GM18499 (cell line): ENCODE results near the gene MTCH2.
"Not testable (repeated sequence)": the region's sequence is repeated elsewhere in the genome, so short reads cannot be mapped to it uniquely, and the experiment has no call there.

Experiments
- ATAC-seq: cut with Tn5 transposase; IDR thresholded peaks from one replicate; pipeline ENCODE4 v1.9.1; 2021; ENCODE audit warnings: moderate number of reproducible peaks; ENCODE audit not compliant: insufficient read depth, unreplicated experiment

Gene MTCH2

GRCh38 chr11:47642099-47642855 lies at the start of gene MTCH2:
MTCH2 (minus strand) TSS chr11:47642559; CDS start chr11:47642465, 94 bp downstream.
- peak; percentile 93 for ATAC-seq

GRCh38 chr11:47691979-47692378 lies 49.6 kb upstream of the MTCH2 start:
- no peak for ATAC-seq

DNA sequence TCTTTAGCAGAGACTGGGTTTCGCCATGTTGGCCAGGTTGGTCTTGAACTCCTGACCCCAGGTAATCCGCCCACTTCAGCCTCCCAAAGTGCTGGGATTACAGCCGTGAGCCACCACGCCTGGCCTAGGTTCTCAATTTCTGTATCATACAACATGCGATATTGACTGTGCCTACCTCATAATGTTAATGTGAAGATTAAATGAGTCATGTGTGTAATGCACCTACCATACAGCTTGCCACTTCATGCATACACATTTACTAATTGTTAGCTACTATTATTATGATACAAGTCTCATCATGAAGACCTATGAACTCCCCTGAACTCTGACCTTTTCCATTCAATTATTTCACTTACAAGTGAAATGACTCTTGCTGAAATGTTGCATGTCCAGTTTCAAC lies 47.1 kb upstream of the MTCH2 start:
- ATAC-seq: no peak

DNA sequence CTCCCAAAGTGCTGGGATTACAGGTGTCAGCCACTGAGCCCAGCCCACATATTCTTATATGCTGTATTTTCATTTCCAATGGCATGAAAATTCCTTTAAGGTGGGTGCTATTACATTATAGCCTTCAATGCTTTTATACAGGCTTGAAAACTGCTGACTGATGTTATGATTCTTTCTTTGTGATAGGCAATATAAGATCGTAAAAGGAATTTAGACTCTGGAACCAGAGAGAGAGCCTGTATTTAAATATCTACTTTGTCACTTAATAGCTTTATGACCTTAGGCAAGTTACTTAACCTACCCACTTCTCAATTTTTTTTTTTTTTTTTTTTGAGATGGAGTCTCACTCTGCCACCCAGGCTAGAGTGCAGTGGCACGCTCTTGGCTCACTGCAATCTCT lies 46.6 kb upstream of the MTCH2 start:
- no peak for ATAC-seq

DNA sequence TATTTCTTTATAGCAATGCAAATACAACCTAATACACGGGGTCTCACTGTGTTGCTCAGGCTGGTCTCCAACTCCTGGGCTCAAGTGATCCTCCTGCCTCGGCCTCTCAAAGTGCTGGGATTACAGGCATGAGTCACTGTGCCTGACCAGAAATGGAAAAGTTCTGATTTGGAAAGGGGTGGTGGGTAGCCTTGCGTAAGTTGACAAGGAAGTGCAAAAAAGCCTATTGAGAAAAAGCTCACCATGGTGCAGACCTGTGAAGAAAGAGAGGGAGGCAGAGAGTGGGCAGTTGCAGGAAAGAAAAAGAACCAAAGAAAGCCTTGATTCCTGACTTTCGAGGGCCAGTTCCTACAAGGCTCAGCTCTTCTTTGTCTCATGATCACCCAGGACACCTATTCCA lies 45.8 kb upstream of the MTCH2 start:
- no peak for ATAC-seq

- ATAC-seq: not testable (repeated sequence)
Observed at GRCh38 chr11:47686704-47687103, 44.3 kb upstream of the MTCH2 start.

DNA sequence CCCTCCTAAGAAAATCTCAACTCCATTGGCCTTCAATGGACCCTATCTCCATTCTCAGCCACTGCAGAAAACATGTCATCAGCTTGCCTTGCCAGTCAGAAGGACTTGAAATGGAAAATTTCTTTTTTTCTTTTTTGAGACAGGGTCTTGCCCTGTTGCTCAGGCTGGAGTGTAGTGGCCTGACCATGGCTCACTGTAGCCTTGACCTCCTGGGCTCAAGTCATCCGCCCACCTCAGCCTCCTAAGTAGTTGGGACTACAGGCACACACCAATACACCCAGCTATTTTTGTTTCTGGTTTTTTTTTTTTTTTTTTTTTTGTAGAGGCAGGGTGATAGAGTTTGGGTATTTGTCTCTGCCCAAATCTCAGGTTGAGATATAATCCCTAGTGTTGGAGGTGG lies 43.8 kb upstream of the MTCH2 start:
- ATAC-seq: no peak

- ATAC-seq: no peak
Observed at GRCh38 chr11:47675851-47676250, 33.5 kb upstream of the MTCH2 start.

- ATAC-seq: no peak
Observed at GRCh38 chr11:47672283-47672730, 29.9 kb upstream of the MTCH2 start.

DNA sequence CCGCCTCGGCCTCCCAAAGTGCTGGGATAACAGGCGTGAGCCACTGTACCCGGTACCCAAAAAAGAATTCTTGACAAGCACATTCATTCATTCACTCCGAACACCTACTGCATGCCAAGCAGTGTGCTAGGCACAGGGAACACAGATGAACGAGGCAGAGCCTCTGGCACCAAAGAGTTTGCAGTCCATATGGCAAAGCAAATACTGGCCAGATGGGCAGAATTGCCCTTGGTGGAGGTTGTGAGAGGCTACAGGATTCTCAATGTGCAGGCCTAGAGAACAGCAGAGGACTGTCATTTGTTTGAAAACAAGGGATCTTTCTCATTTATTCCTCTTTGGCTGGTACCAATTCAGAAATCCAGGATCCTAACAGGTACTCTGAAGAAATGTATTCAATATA lies 27.5 kb upstream of the MTCH2 start:
- no peak for ATAC-seq

DNA sequence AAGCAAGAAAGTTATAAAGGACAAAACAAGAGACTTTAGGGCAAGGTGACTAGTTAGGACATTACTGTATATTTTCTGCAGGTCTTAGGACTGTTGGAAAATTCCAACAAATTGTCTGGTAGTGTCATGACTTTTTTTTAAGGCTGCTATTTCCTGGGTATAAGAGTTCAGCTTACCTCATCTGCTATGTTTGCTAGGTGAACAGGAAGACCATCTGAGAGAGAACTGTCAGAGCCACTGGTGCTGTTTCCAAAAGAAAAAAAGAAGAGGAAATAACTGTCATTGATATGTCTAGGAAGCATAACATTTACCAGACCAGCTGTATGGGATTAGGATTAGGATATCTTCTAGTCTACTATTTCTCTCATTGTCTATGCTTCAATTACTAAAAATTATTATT lies 26.3 kb upstream of the MTCH2 start:
- no peak for ATAC-seq

GRCh38 chr11:47667555-47667954 lies 25.2 kb upstream of the MTCH2 start:
- ATAC-seq: no peak

DNA sequence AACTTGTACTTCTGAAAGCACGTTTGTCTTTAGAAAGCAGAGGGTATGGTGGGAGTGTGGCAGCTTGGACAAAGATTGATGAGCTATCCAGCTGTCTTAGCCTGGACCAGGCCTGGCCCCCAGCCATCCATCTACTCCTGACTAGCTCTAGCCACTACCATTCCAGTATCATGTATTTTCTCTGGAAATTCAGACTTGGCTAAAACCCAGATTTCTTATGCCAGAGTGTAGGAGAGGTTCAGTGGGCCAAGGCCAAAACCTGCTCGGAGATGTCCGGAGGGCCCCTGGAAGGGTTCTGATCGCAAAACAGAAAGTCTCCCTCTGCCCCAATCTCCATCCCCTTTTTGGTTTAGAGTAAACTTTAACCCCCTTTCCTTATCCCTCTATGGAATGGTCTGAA lies 24.8 kb upstream of the MTCH2 start:
- no peak for ATAC-seq

DNA sequence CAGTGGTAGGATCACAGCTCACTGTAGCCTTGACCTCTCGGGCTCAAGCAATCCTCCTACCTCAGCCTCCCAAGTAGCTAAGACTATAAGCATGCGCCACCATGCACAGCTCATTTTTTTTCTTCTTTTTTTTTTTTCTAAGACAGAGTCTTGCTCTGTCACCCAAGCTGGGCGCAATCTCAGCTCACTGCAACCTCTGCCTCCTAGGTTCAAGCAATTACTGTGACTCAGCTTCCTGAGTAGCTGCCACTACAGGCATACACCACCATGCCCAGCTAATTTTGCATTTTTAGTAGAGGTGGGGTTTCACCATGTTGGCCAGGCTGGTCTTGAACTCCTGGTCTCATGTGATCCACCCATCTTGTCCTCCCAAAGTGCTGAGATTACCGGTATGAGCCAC lies 22.6 kb upstream of the MTCH2 start:
- ATAC-seq: not testable (repeated sequence)

DNA sequence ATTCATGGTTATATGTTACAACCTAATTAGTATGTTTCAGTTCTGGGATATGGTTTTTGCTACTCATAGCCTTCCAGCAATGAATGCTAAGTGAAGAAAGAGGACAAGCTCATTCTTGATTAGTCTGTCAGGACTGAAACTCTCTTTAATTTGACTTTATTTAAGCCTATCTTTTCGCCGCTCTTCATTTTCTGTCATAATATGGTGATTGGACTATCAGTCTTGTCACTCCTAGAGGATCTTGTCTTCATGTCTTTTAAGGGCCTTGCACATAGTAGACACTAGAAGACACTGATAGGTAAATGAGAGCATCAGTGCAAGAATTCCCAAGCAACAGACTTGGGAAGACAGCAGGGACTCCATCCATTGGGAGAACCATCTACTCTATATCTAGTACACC lies 18.9 kb upstream of the MTCH2 start:
- ATAC-seq: no peak

DNA sequence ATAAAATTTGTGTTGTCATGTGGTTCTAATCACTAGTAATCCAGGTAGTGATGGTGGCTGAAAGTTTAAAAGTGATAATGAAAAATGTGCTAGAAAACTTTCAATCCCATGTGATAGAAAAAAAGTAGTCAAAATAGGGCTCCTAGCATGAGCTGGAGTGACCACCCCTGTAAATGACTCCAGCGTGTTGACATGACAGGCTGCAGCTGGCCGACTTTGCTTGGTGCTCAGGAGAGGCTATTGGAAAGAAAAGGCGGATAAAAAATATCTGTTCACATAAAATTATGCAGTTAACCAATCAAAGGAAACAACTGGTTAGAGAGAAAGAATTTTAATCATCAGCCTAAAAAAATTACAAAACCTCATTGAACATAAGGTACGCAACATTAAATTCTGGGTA lies 16.9 kb upstream of the MTCH2 start:
- no peak for ATAC-seq

DNA sequence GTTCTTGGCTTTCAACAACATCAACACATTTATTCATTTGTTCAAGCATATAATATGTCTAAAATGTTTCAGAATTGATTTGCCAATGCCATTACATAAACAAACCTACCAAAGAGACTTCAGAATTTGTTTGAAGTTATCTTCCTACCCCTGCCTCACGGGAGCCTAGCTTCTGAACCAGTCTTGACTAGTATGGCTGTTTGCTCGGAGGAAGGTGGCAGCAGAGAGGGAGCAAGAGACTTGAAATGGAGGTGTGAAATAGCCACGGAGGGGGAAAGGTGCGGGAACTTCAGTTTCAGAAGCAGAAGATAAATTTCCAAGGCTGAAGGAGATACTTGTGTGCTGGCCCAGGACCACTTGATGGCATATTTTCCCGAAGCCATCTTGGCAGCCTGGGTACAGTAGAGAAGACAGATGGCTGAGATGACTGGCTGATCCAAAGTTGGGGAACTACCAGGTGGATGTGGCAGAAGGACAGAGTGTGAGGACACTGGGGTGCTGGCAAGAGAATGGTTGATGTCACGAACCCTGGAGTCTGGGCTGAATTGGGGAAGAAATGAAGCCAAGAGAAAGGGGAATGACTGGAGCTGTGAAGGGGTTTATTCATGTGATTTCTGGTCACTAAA lies 14.0 kb upstream of the MTCH2 start:
- ATAC-seq: no peak

- ATAC-seq: no peak
Observed at GRCh38 chr11:47651818-47652469, 9.6 kb upstream of the MTCH2 start.

DNA sequence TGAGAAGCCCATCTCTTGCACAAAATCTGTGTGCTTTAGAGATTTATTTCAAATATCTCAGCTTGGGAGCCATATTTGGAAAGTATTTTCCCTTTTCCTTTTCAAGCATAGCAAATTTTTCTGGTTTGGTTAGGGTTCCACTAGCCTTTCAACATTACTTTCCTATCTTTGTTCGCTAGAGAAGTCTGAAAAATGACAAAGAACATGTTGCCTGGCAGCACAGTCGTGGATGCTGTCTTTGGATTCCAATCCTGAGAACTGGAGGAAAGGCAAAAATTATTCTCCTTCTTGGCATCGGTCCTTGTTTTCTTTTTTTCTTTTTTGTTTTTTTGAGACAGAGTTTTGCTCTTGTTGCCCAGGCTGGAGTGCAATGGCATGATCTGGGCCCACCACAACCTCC lies 6.9 kb upstream of the MTCH2 start:
- ATAC-seq: no peak

DNA sequence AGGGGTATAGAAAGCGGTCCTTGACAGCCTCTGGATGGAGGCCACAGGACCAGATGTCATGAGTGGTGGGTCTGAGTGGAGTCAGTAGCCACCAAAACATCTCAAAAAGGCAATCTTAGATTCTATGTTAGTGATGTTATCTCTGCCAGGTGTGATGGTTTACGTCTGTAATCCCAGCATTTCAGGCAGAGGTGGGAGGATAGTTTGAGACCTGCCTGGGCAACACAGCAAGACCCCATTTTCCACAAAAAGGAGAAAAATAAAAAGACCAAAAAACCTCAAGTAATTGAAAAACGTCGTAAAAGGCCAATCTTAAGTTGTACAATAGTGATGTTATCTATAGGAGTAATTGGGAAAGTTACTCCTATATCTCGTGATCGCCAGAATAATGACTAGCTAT lies 3.7 kb upstream of the MTCH2 start:
- ATAC-seq: no peak

DNA sequence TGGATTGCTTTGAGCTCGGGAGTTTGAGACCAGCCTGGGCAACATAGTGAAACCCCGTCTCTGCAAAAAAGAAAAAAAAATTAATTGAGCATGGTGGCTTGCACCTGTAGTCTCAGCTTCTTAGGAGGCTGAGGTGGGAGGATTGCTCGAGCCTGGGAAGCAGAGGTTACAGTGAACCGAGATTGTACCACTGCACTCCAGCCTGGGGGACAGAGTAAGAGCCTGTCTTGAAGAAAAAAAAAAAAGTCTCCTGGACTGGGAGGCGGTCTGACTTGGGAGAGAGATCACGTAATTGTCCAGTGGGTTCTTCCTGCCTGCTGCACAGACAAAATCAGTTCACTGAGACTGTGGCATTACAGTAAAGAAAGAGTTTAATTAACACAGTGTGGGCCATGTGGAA lies 3.1 kb upstream of the MTCH2 start:
- no peak for ATAC-seq
